DMS153 treated with DMSO at 0.1 percent for 48 hours (cell line): ENCODE measurements around the gene RNF213.
"Not testable (repeated sequence)": the region's sequence is repeated elsewhere in the genome, so short reads cannot be mapped to it uniquely, and the experiment has no call there.

Experiments
- DNase-seq: peaks from one replicate; lab custom pipeline; 2025; ENCODE audit not compliant: unreplicated experiment; lab: John Stamatoyannopoulos, UW

The RNF213 gene

GRCh38 chr17:80388175-80388574, 127.5 kb downstream of the RNF213 start:
- DNase-seq, result no peak

DNA sequence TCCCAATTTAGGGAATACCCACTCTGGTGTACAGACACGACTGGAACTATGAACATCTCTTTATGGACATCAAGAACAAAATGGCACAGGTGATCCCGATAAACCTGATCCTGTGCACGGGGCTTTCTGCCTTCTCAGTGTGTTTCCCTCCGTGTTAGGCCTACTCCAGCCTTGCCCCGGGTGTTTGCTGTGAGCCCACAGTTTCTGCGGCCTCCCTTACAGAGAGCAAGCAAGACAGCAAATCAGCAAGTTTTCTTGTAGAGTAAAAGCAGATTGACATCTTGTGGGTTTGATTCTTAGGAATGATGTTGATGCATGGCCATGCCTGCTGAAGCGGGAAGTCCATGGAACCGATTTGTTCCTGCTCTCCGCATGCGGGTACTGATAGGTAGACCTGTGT, 127.9 kb downstream of the RNF213 start:
- DNase-seq, result no peak

DNA sequence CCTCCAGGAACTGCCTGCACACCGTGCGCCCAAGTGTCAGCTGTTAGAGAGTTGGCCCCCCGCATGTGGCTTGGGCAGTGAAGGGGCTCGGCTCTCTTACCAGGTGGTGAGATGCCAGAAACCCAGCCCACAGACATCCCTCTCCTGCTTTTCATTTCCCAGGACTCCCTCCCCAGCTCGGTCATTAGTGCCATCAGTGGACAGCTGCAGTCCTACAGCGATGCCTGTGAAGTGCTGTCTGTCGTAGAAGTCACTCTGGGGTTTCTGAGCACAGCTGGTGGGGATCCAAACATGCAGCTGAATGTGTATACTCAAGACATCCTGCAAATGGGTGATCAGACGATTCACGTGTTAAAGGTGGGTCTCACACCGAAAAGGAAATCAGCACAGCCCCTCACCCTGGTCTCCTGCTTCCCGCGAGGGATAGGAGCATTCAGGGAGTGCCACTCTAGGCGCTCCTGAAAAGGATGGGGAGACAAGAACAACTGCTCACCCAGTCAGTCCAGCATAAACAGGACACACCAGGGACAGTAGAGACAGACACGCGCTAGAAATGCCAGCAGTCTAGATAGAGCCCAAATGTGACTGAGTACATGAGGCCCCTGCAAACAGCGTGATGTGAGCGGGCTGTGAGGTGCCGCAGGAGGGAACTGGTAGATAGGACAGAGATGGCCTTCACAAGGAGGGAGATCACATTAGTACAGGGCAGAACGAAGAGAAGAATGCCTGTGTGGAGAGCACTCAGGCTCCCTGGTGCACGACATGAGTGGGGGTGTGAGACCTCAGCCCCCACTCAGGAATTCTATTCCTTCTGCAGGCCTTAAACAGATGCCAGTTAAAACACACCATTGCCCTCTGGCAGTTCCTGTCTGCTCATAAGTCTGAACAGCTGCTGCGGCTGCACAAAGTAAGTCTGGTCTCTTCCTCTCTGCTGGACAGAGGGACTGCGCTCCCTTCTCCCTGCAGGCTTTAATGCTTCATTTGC, 128.7 kb downstream of the RNF213 start:
- DNase-seq, result no peak

DNA sequence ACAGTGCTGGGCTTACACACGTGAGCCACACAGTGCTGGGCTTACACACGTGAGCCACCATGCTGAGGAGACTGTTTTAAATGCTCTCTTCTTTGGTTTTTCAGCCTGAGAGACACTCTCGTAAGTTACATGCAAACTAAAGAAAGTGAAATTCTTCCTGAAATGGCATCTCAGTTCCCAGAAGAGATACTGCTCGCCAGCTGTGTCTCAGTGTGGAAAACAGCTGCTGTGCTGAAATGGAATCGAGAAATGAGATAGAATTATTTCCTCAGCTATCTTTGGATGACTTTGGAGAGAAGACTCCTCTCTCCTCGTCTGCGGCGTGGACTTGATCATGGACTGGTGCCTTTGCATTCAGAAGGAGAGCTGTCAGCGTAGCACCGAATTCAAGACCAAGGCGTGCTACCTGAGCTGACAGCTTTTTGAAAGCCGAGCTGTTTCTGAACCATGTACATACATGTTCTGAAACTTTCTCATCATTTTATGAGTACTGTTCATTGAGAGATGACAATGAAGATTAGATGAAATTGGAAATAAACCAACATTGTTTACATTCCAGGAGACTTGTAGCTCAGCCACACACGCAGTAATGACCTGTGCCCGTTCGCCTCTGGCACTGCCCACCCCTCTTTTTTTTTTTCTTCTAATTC, 132.7 kb downstream of the RNF213 start:
- DNase-seq, result no peak

DNA sequence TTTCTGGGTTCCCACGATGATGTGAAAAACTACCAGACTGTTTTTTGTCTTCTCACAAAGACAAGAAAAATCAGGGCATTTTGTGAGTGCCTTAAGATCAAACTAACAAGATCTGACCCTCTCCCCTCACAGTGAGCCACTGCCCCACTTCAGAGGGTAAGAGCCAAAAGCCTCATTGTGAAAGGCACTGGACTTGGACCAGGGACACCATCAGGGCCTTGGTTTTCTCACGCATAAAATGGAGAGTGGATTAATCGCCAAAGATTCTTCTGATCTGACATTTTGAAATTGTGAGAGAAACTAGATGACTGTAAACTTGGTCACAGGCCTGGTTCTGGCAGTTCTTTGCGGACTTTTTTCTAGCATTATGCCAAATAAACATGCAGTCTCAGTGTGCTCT, 133.3 kb downstream of the RNF213 start:
- no peak for DNase-seq

DNA sequence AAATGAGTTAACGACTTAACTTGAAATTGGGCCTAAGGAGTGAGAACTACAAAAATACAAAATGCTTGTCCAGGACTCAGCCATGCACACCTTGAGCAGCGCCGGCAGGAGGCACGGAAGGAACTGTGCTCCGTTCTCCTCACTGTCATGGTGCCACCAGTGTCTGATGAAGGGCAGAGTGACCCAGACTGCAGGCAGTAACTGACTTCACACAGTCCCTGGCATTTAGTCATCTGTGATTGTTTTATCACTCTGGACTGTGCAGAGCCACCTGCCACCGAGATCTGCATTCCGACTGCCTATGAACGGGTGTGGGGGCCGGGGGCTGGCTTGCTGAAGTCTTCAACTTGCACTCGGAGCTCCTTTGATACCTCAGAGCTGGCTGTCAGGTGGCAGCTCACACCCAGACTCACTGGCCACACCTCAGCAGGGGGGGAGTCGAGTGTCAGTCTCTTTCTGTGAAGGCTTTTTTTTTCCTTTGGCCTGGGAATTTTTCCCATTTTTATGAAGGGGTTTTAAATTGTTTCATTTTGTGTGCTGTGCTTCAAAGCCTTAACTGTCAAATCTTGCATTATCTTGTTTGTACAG, 134.1 kb downstream of the RNF213 start:
- DNase-seq, result no peak

DNA sequence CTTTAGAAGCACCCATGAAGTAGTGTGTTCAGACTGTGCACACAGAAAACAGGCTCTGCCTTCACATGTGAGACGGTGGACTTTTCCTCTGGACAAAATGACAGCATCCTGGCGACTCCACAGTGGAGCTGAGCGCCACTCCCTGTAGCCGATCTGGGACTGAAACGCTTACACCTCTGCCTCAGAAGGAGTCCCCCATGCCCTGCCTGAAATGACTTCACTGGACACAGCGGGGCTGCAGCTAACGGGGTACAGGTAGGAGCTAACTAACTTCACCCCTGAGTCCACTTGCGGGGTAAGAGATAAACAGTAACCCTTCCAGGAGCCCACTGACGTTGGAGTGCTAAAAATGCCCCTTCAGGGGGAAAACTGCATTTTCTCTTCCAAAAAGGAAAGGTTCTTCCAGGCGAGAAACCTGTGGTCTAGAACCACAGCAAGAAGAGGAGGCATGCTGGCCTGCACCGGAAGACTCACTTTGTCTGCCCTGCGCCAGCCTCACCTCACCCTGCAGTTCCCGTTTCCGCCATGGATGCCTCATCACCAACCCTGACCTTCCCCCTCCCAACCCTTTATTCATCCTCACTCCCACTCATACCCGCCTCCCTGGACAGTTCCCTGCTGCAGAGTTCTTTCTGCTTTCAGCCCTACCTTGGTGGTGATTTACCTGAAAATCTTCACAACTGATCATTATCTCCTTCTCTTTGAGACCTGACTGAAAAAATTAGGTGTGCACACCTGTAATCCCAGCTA, 134.9 kb downstream of the RNF213 start:
- no peak for DNase-seq

GRCh38 chr17:80396157-80397033, 135.7 kb downstream of the RNF213 start:
- no peak for DNase-seq

DNA sequence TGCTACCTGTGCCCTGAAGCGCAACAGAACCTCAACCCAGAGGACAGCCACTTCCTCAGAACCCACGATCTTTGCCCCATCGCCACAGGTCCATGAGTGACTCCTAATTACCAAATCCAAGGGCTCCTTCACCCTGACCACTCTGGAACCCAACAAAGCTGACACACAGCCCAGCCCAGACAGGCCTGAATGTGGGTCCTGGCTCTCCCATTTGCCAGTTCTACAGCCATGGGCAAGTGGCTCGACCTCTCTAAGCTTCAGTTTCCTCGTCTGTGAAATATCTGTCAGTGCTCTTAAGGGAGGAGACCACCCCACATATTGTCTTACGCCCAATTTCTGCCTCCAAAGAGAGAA, 136.4 kb downstream of the RNF213 start:
- no peak for DNase-seq

DNA sequence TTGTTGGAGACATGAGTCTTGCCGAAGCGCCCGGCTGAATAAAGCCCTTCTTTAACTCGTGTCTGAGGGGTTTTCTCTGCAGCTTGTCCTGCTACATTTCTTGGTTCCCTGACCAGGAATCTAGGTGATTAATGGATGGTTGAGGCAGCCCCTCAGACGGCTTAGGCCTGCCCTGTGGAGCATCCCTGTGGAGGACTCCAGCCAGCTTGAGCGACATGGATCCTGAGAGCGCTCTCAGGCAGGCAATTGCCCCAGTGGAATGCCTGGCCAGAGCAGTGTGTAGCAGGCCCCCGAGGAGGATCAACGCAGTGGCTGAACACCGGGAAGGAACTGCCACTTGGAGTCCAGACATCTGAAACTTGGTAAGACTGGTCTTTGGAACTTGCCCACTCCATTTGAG, 137.0 kb downstream of the RNF213 start:
- DNase-seq, result no peak

- not testable (repeated sequence) for DNase-seq
These were observed 140.4 kb downstream of the RNF213 start for GRCh38 chr17:80401086-80401485.

DNA sequence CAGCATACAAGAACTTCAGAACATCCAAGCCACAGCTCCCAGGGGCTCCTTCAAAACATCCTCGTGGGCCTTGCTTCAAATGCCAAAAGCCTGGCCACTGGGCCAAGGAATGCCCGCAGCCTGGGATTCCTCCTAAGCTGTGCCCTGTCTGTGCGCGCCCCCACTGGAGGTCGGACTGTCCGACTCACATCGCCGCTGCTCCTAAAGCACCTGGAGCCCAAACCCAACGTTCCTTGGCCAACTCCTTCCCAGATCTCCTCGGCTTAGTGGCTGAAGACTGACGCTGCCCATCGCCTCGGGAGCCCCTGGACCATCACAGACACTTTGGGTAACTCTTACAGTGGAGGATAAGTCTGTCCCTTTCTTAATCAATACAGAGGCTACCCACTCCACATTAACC, 141.4 kb downstream of the RNF213 start:
- not testable (repeated sequence) for DNase-seq

- DNase-seq, result no peak
These were observed 142.3 kb downstream of the RNF213 start for GRCh38 chr17:80402959-80403358.

GRCh38 chr17:80406146-80406545, 145.5 kb downstream of the RNF213 start:
- DNase-seq, result no peak

DNA sequence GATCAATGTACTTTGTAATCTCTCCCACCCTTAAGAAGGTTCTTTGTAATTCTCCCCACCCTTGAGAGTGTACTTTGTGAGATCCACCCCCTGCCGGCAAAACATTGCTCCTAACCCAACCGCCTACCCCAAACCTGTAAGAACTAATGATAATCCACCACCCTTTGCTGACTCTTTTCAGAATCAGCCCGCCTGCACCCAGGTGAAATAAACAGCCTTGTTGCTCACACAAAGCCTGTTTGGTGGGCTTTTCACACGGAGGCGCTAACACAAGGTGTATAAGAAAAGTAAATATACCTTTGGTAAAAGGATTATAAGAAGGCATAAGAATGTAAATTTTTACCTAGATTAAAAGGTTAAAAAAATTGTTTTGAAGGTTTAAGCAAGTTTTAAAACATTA, 147.3 kb downstream of the RNF213 start:
- DNase-seq, result not testable (repeated sequence)

- no peak for DNase-seq
These were observed 148.2 kb downstream of the RNF213 start for GRCh38 chr17:80408872-80409271.

GRCh38 chr17:80409626-80410025, 149.0 kb downstream of the RNF213 start:
- DNase-seq, result no peak

- DNase-seq, result not testable (repeated sequence)
These were observed 149.9 kb downstream of the RNF213 start for GRCh38 chr17:80410441-80411087.

DNA sequence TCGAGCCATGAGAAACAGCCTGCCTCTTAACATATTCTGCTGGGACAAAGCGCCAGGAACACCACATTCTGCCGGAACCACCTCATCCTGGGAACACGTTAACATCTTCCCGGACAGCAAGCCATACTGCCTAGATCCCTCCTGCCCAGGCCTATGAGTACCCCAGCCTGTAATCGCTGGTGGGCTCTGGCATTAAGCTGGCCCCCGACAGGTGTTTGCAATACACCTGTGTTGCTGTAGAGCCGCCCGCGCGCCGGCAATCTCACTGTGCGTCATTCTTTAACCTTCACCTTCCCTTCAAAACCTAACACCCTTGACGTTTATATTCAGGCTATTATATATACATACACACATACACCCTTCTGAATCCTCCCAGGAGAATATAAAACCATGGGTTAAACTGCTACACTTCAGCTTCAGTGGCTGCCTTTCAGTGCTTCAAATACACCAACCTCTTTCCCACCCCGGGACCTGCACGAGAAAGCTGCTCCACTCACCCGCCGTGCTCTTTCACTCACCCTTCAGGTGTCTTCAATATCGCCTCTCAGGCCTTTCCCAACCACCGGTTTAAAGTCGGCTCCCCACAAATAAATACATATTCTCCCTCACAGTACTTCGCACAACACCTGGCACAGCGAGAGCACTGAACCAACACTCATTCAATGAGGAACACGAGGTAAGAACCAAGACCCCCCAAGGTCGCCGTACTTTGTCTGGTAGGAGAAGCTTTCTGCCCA, 153.3 kb downstream of the RNF213 start:
- DNase-seq, result no peak
